ENCODE results near the gene RHBDL2. TPM values are rescaled to one million over a fixed set of nuclear protein-coding genes. Genes with fewer than 3 reads are reported as not detected.

RHBDL2 gene
- total RNA-seq, 1 experiment from 2014 or later: 7.1 TPM

- CTCF ChIA-PET: no interaction called here
- in situ Hi-C loops (cut with HindIII; ENCODE audit: low pct_unique_long_range_greater_than_20kb, low sequenced_read_pairs): no loop called here
- no peak for ATAC-seq
- POLR2A ChIA-PET: no interaction called here
- H3K4me3 ChIP-seq (ENCODE audit: low read depth in 2 of 2, low read length in 2 of 2): no peak overlapping the region
- TF ChIP-seq POLR2AphosphoS5 (IDR thresholded peaks at IDR 0.05; ENCODE audit: low read depth, low read length) (no peak), REST (IDR thresholded peaks at IDR 0.05; ENCODE audit: insufficient read depth in 1 of 2, low read depth in 2 of 2, low read length in 1 of 2) (no peak), CTCF (IDR thresholded peaks at IDR 0.05) (no peak), SIN3A (IDR thresholded peaks at IDR 0.05; ENCODE audit: borderline replicate concordance, insufficient read depth, low read depth, low read length) (no peak), TCF7L2 (IDR thresholded peaks at IDR 0.05; ENCODE audit: low read depth, low read length) (no peak)
- H3K27ac ChIP-seq (ENCODE audit: low read length): no peak overlapping the region
- intact Hi-C loops (cut with micrococcal nuclease; ENCODE audit: unreplicated experiment): no loop called here
- H3K9me3 ChIP-seq (ENCODE audit: control insufficient read depth, insufficient read depth, low read depth, low read length): no peaks in the 10 kb centered on the region
- BruUV-seq (replicated peaks): no TSS peak
- peaks cover 42% of the 10 kb centered on the region for H3K36me3 ChIP-seq (ENCODE audit: control insufficient read depth, insufficient read depth, low read length)
- H3K27me3 ChIP-seq (ENCODE audit: control insufficient read depth, insufficient read depth, low read length): no peaks in the 10 kb centered on the region
- no peak for DNase-seq (ENCODE audit: low read depth, low spot score)
- H3K4me1 ChIP-seq (ENCODE audit: control insufficient read depth, insufficient read depth, low read length): peaks cover 6% of the 10 kb centered on the region
Measured at GRCh38 chr1:38852780-38853179, 88.8 kb downstream of the RHBDL2 start.

- TF ChIP-seq REST (IDR thresholded peaks at IDR 0.05; ENCODE audit: insufficient read depth in 1 of 2, low read depth in 2 of 2, low read length in 1 of 2): no peak
- no peak for TF ChIP-seq SIN3A (IDR thresholded peaks at IDR 0.05; ENCODE audit: borderline replicate concordance, insufficient read depth, low read depth, low read length)
- no peak for TF ChIP-seq POLR2AphosphoS5 (IDR thresholded peaks at IDR 0.05; ENCODE audit: low read depth, low read length)
- TF ChIP-seq CTCF (IDR thresholded peaks at IDR 0.05): no peak
- no peak for TF ChIP-seq TCF7L2 (IDR thresholded peaks at IDR 0.05; ENCODE audit: low read depth, low read length)
- peaks cover 23% of the 10 kb centered on the region for H3K36me3 ChIP-seq (ENCODE audit: control insufficient read depth, insufficient read depth, low read length)
- in situ Hi-C loops (cut with HindIII; ENCODE audit: low pct_unique_long_range_greater_than_20kb, low sequenced_read_pairs): no loop called here
- H3K4me3 ChIP-seq (ENCODE audit: low read depth in 2 of 2, low read length in 2 of 2): no peak overlapping the region
- no TSS peak for BruUV-seq (replicated peaks)
- no peaks in the 10 kb centered on the region for H3K9me3 ChIP-seq (ENCODE audit: control insufficient read depth, insufficient read depth, low read depth, low read length)
- intact Hi-C loops (cut with micrococcal nuclease; ENCODE audit: unreplicated experiment): no loop called here
- H3K27me3 ChIP-seq (ENCODE audit: control insufficient read depth, insufficient read depth, low read length): no peaks in the 10 kb centered on the region
- no peak overlapping the region for H3K27ac ChIP-seq (ENCODE audit: low read length)
- CTCF ChIA-PET: no interaction called here
- DNase-seq (ENCODE audit: low read depth, low spot score) (no peak), ATAC-seq (no peak)
- POLR2A ChIA-PET: interaction anchor here (0.6 kb wide), 1 partner anchor 23 kb away, joined by 5 read pairs; no protein-coding TSS in a partner anchor
- no peaks in the 10 kb centered on the region for H3K4me1 ChIP-seq (ENCODE audit: control insufficient read depth, insufficient read depth, low read length)
Measured at GRCh38 chr1:38848071-38848470, 93.6 kb downstream of the RHBDL2 start.
